Activated CD8-positive, alpha-beta T cell treated with anti-CD3 and anti-CD28 coated beads for 36 hours (primary cell): ENCODE data around the gene POLL. TPM values are rescaled to one million over a fixed set of nuclear protein-coding genes. Genes with fewer than 3 reads are reported as not detected.
"Not testable (repeated sequence)": the region's sequence is repeated elsewhere in the genome, so short reads cannot be mapped to it uniquely, and the experiment has no call there.

Source experiments
- ATAC-seq: fragments of 200-7000 bp; cut with Tn5 transposase; one replicate; pipeline ENCODE4 v1.10.0; 2021; ENCODE audit warnings: mild to moderate bottlenecking, moderate library complexity
- CTCF ChIA-PET: fragments of 350-600 bp; sonication (Branson Sonifier 250); formaldehyde crosslinking; loops from one replicate; lab custom pipeline; 2021; ENCODE audit warnings: antibody characterized with exemption; lab: Charles Lee
- POLR2A ChIA-PET: fragments of 350-600 bp; sonication (Branson Sonifier 250); formaldehyde crosslinking; loops from one replicate; lab custom pipeline; 2021; ENCODE audit warnings: antibody characterized with exemption; lab: Charles Lee
- DNase-seq: peaks from one replicate; pipeline ENCODE4 v3.0.0-alpha.2; 2020
- H3K27ac Mint-ChIP-seq: one replicate; pipeline ENCODE4 v1.8.0; 2021; ENCODE audit warnings: mild to moderate bottlenecking, mixed read lengths
- H3K27me3 Mint-ChIP-seq: one replicate; pipeline ENCODE4 v1.8.0; 2021; ENCODE audit warnings: mixed read lengths
- H3K36me3 Mint-ChIP-seq: one replicate; pipeline ENCODE4 v1.8.0; 2021; ENCODE audit warnings: low read depth, mixed read lengths
- H3K4me1 Mint-ChIP-seq: one replicate; pipeline ENCODE4 v1.8.0; 2021; ENCODE audit warnings: low read depth, mixed read lengths
- H3K4me3 Mint-ChIP-seq: one replicate; pipeline ENCODE4 v1.8.0; 2021; ENCODE audit warnings: mild to moderate bottlenecking, moderate library complexity, mixed read lengths
- H3K9me3 Mint-ChIP-seq: one replicate; pipeline ENCODE4 v1.8.0; 2021; ENCODE audit warnings: mixed read lengths
- CTCF ChIP-seq: fragments of 200-600 bp; IDR thresholded peaks from one replicate; pipeline ENCODE4 v1.8.0; 2022; ENCODE audit warnings: antibody characterized with exemption, mild to moderate bottlenecking
- intact Hi-C: fragments of 100-400 bp; cut with micrococcal nuclease; formaldehyde crosslinking; loops from one replicate; pipeline ENCODE4 v1.10.0; 2022
- total RNA-seq, 2 experiments: library from RNA; stranded (reverse); gene quantifications; one replicate each; pipeline ENCODE4 v1.2.3, GENCODE V29; 2021

The POLL gene
- total RNA-seq, 2 experiments from 2014 or later = 32.2 to 33.8 TPM

DNA sequence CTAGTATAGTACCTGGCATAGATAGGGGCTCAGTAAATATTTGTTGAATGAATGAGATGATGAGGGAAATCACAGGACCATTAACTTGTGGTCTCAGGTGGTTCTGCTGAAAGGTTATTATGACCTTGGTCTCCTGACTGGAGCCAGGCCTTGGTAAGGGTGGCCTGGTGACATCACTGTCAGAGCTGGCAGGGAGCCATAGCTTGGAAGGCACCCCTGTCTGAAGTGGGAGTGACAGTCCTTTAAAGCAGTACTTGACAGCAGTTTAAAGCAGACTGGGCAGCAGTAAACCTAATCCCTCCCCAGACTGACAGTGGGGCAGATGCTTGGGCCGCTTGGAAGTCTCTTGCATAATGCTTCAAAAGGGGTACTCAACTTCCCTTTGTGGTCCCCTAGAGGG lies 13.5 kb upstream of the POLL start:
- CTCF ChIA-PET = interaction anchor here (1.1 to 8.5 kb wide), 6 partner anchors 8 to 180 kb away, joined by 3 to 180 read pairs (median 8); partner anchors contain the start of gene NPM3
- POLR2A ChIA-PET = no interaction called here
- Mint-ChIP-seq H3K4me3 (no peak overlapping the region), H3K4me1 (no peaks in the 10 kb centered on the region), H3K36me3 (peaks cover 1% of the 10 kb centered on the region), H3K27ac (no peak overlapping the region), H3K9me3 (no peaks in the 10 kb centered on the region), H3K27me3 (no peaks in the 10 kb centered on the region)
- DNase-seq (no peak), ATAC-seq (no peak)
- intact Hi-C loops = no loop called here
- TF ChIP-seq CTCF = no peak

DNA sequence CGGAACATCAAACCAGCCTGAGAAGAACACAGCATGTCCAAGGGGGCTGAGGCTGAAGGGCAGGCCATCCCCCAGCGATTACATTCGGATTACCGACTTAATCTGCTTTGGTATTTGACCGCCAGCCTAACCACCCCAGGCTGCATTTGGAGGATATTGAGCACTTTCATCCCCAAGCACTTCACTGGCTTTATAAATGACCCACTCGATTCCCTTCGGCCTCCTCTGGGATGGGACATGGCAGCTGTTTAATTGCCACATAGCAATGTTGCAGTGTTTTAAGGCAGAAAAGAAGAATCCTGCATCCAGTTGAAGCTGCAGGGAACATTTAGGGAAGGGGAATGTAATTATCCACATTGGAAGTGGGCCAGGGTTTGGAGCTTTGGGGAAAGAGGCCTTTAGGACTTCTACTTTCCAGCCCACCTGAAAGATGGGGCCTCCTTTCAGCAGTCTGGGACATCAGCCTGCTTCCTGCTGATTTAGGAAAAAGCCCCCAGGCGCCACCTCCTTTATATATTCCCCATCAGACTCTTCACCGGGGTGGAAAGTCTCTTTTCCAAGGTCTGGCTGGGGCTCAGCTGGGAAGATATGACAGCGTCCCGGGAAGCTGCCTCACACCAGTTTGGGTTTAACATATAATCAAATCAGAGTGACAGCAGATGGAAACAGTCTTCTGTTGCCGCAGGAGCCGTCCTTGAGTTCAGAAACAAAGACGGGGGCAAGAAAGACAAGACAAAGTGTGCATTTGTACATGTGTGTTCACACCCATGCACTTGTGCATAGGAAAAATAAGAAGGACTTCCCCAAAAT lies 9.2 kb upstream of the POLL start:
- Mint-ChIP-seq H3K27me3 (no peaks in the 10 kb centered on the region), H3K4me1 (no peaks in the 10 kb centered on the region), H3K27ac (no peak overlapping the region), H3K9me3 (no peaks in the 10 kb centered on the region), H3K4me3 (no peak overlapping the region), H3K36me3 (no peaks in the 10 kb centered on the region)
- no peak for TF ChIP-seq CTCF
- POLR2A ChIA-PET = interaction anchor here (1.1 kb wide), 1 partner anchor 20 kb away, joined by 3 read pairs; no protein-coding TSS in a partner anchor
- DNase-seq (no peak), ATAC-seq (no peak)
- CTCF ChIA-PET = interaction anchor here (1.1 to 6.3 kb wide), 5 partner anchors 12 to 383 kb away, joined by 3 to 34 read pairs (median 4); partner anchors contain the start of gene NPM3
- intact Hi-C loops = no loop called here

- Mint-ChIP-seq H3K36me3 (no peaks in the 10 kb centered on the region), H3K27ac (no peak overlapping the region), H3K4me3 (no peak overlapping the region), H3K9me3 (no peaks in the 10 kb centered on the region), H3K4me1 (no peaks in the 10 kb centered on the region), H3K27me3 (no peaks in the 10 kb centered on the region)
- ChIA-PET POLR2A (interaction anchor here (1.1 to 1.2 kb wide), 2 partner anchors 20 to 21 kb away, joined by 3 to 4 read pairs; no protein-coding TSS in a partner anchor), CTCF (interaction anchor here (1.1 to 6.3 kb wide), 5 partner anchors 13 to 381 kb away, joined by 3 to 34 read pairs (median 4); partner anchors contain the start of gene NPM3)
- no peak for TF ChIP-seq CTCF
- intact Hi-C loops = no loop called here
- ATAC-seq (no peak), DNase-seq (no peak)
Observed at GRCh38 chr10:101595591-101596433, 7.8 kb upstream of the POLL start.

GRCh38 chr10:101593331-101593730 lies 5.3 kb upstream of the POLL start:
- H3K4me3 Mint-ChIP-seq, DNase-seq, H3K27me3 Mint-ChIP-seq, H3K36me3 Mint-ChIP-seq, H3K9me3 Mint-ChIP-seq, H3K27ac Mint-ChIP-seq, intact Hi-C loops, POLR2A ChIA-PET, H3K4me1 Mint-ChIP-seq, ATAC-seq: not testable (repeated sequence)
- CTCF ChIA-PET = interaction anchor here (2.2 to 6.3 kb wide), 2 partner anchors 9 to 189 kb away, joined by 8 to 34 read pairs; partner anchors contain the start of gene NPM3

- ATAC-seq = no peak
- POLR2A ChIA-PET = interaction anchor here (0.7 to 1.0 kb wide), 2 partner anchors 11 to 556 kb away, joined by 3 to 5 read pairs; no protein-coding TSS in a partner anchor
Observed at GRCh38 chr10:101588879-101589278, 822 bp upstream of the POLL start.

More at GRCh38 chr10:101588879-101589278, 822 bp upstream of the POLL start:
- no peaks in the 10 kb centered on the region for H3K27me3 Mint-ChIP-seq
- H3K9me3 Mint-ChIP-seq = no peaks in the 10 kb centered on the region
- DNase-seq = no peak
- CTCF ChIA-PET = interaction anchor here (1.4 to 2.5 kb wide), 5 partner anchors 13 to 374 kb away, joined by 4 to 21 read pairs (median 9); no protein-coding TSS in a partner anchor
- no peak for TF ChIP-seq CTCF
- peaks cover 7% of the 10 kb centered on the region for H3K36me3 Mint-ChIP-seq
- peaks cover 17% of the 10 kb centered on the region for H3K4me1 Mint-ChIP-seq
- intact Hi-C loops = no loop called here
- peak overlapping the region; percentile 93 for H3K4me3 Mint-ChIP-seq
- no peak overlapping the region for H3K27ac Mint-ChIP-seq
